Lower leg skin (tissue), 3 donors: ENCODE data around the gene SLC25A25.

Experiments
- POLR2A ChIP-seq, 2 donors: fragments of 450-650 bp; IDR thresholded peaks; one replicate each; pipeline ENCODE4 v1.6.1; 2016 to 2017; ENCODE audit warnings: antibody characterized with exemption in 2 of 2, mild to moderate bottlenecking in 1 of 2, moderate library complexity in 1 of 2
- TF ChIP-seq, protein P1 (sequence below), 3 donors: fragments of 450-650 bp; IDR thresholded peaks; one replicate each; pipeline ENCODE4 v1.5.1; 2016; ENCODE audit warnings: antibody characterized with exemption in 3 of 3, mild to moderate bottlenecking in 3 of 3, moderate library complexity in 2 of 3

DNA sequence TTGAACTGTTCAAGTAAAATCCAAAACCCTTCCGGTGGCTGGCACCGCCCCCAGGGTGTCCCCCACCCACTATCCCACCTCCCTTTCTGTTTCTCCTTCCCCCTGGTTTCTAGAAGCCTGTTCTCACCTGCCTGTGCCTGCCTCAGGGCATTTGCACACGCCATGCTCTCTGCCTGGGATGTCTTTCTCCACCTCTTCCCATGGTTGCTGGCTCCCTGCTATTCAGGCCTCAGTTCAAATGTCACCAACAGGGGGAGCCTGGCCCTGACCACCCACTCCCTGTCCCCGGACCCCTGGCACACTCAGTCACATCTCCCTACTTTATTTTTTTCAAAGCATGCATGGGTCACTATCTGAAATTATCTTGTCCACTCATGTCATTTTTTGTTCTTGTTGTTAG, 47.3 kb upstream of the SLC25A25 start:
- TF ChIP-seq, protein P1, sequence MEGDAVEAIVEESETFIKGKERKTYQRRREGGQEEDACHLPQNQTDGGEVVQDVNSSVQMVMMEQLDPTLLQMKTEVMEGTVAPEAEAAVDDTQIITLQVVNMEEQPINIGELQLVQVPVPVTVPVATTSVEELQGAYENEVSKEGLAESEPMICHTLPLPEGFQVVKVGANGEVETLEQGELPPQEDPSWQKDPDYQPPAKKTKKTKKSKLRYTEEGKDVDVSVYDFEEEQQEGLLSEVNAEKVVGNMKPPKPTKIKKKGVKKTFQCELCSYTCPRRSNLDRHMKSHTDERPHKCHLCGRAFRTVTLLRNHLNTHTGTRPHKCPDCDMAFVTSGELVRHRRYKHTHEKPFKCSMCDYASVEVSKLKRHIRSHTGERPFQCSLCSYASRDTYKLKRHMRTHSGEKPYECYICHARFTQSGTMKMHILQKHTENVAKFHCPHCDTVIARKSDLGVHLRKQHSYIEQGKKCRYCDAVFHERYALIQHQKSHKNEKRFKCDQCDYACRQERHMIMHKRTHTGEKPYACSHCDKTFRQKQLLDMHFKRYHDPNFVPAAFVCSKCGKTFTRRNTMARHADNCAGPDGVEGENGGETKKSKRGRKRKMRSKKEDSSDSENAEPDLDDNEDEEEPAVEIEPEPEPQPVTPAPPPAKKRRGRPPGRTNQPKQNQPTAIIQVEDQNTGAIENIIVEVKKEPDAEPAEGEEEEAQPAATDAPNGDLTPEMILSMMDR (IDR thresholded peaks at IDR 0.05): no peak
- TF ChIP-seq POLR2A (IDR thresholded peaks at IDR 0.05): no peak
